Sigmoid colon (tissue), 7 donors: ENCODE data around the gene LILRB2. TPM values are rescaled to one million over a fixed set of nuclear protein-coding genes. Genes with fewer than 3 reads are reported as not detected.
A peak's percentile ranks its signal among the peaks of the same experiment; 100 is the strongest.
"Not testable (repeated sequence)": the region's sequence is repeated elsewhere in the genome, so short reads cannot be mapped to it uniquely, and the experiment has no call there.

ENCODE experiments used
- DNase-seq: peaks from one replicate; pipeline ENCODE4 v3.0.0-alpha.2; 2019
- H3K27ac ChIP-seq, 4 donors: fragments of 200-600 bp; sonication (generic); one replicate each; pipeline ENCODE4 v1.5.1; 2016 to 2019; ENCODE audit warnings: mild to moderate bottlenecking in 1 of 4
- H3K27me3 ChIP-seq, 3 donors: fragments of 200-600 bp; sonication (generic); one replicate each; pipeline ENCODE4 v1.5.1; 2019; ENCODE audit warnings: mild to moderate bottlenecking in 1 of 3
- H3K36me3 ChIP-seq, 4 donors: fragments of 200-600 bp; sonication (generic); one replicate each; pipeline ENCODE4 v1.5.1; 2016 to 2019
- H3K4me1 ChIP-seq, 4 donors: fragments of 200-600 bp; sonication (generic); one replicate each; pipeline ENCODE4 v1.5.1; 2017 to 2019
- H3K4me3 ChIP-seq, 4 donors: fragments of 200-600 bp; sonication (generic); one replicate each; pipeline ENCODE4 v1.5.1; 2017 to 2019; ENCODE audit warnings: mild to moderate bottlenecking in 2 of 4, moderate library complexity in 1 of 4
- H3K9me3 ChIP-seq, 4 donors: fragments of 200-600 bp in 3 of 4; sonication (generic) in 3 of 4; one replicate each; pipeline versions ENCODE4 v1.5.1 to v1.6.1; 2013 to 2019
- EP300 ChIP-seq, 4 donors: sonication (generic); formaldehyde crosslinking; IDR thresholded peaks; one replicate each; pipeline ENCODE4 v1.6.1; 2017; ENCODE audit warnings: antibody characterized with exemption in 4 of 4
- POLR2A ChIP-seq, 2 donors: fragments of 450-650 bp; IDR thresholded peaks; one replicate each; pipeline ENCODE4 v1.6.1; 2016; ENCODE audit warnings: antibody characterized with exemption in 2 of 2, mild to moderate bottlenecking in 2 of 2, moderate library complexity in 2 of 2
- POLR2AphosphoS5 ChIP-seq, 4 donors: sonication (generic); formaldehyde crosslinking; IDR thresholded peaks; one replicate each; pipeline ENCODE4 v1.6.1; 2017; ENCODE audit warnings: antibody characterized with exemption in 4 of 4
- WGBS, 2 donors: extraction: QIAGEN DNeasy Blood & Tissue Kit; methylation state at CpG; one replicate each; pipeline ENCODE4 v1.1.7; 2013; 5-methylcytosine and 5-hydroxymethylcytosine counted together
- intact Hi-C: fragments of 100-400 bp; cut with DNase I; formaldehyde crosslinking; loops from one replicate; pipeline ENCODE4 v1.15.1; 2023
- polyA plus RNA-seq, 3 donors: library from polyadenylated mRNA; stranded (reverse); fragments of 200-250 nt; gene quantifications; one replicate each; pipeline ENCODE4 v1.2.3, GENCODE V29; 2013
- small RNA-seq, 3 donors: library from RNA; depleted of rRNA; stranded (forward); fragments of <200 nt; gene quantifications; one replicate each; pipeline ENCODE3, GENCODE V24; 2016
- total RNA-seq, 4 donors: library from RNA; depleted of rRNA; stranded (reverse); fragments of >200 nt; gene quantifications; one replicate each; pipeline ENCODE4 v1.1.0, GENCODE V29; 2016
- TF ChIP-seq, protein P1 (sequence below), 4 experiments: fragments of 450-650 bp in 3 of 4; fragments of 200-600 bp in 1 of 4; IDR thresholded peaks; one replicate each; pipeline ENCODE4 v1.5.1; 2016 to 2019; ENCODE audit warnings: antibody characterized with exemption in 4 of 4, mild to moderate bottlenecking in 3 of 4, moderate library complexity in 2 of 4
- donor health status: healthy with polysubstance abuse.
- donor health status: Bipolar disorder and iron deficiency.
- donor health status: healthy.

Gene LILRB2
- total and polyA plus RNA-seq, 7 donors, result 2.4 to 5.9 (median 3.6) TPM

DNA sequence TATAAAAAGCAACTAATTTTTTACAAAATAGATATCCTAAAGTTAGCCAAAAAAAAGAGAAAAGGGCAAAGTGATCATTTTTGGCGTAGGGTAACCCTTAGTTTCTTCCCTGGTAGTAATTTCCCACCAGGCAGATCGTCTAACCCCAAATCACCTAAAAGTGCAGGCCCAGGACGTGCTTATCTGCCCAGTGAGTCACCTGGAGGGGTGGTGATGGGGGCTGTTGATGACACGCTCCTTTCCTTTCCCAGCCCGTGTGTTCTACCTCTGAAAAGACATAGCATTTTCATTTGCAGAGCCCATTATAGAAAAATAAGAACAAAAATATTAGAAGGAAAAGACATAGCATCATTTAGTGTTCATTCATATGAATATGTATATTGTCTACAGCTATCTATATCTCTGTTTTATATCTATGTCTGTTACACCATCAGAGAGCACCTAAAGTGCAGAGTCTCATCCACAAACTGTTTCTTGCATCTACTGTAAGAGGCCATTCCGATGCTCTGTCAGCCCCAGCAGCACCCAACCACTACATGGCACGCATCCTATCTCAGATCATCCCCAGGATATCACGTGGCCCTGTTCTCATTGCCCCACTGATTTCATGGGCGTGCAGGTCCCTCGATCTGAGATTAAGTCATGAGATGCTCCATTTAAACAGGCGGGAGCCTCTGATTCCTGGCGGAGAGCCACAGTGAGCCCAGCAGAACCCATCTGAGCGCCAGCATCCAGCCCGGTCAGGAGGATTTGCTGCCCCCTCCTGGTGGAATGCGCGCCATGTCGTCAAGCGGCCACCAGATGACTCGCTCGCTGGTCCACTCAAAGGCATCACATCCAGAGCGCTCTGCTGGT, 49.6 kb downstream of the LILRB2 start:
- Histone ChIP-seq H3K36me3 (no peaks in the 10 kb centered on the region), H3K27ac (no peak overlapping the region), H3K4me1 (no peaks in the 10 kb centered on the region), H3K4me3 (no peak overlapping the region), H3K9me3 (no peaks in the 10 kb centered on the region), H3K27me3 (peaks cover 0 to 14% (median 7%) of the 10 kb centered on the region in 3 donors)
- intact Hi-C loops, result loop anchor here (1.0 to 5.0 kb wide), 2 partner anchors 44 to 63 kb away; partner anchors contain the start of gene MBOAT7
- 17 to 24% methylated on average over 21 of the region's 21 CpGs for WGBS, 2 donors
- peak in 1 of 4 donors; percentile 33 for TF ChIP-seq POLR2AphosphoS5 (IDR thresholded peaks at IDR 0.05)
- no peak for TF ChIP-seq POLR2A (IDR thresholded peaks at IDR 0.05)
- no peak for TF ChIP-seq EP300 (IDR thresholded peaks at IDR 0.05)
- TF ChIP-seq, protein P1, sequence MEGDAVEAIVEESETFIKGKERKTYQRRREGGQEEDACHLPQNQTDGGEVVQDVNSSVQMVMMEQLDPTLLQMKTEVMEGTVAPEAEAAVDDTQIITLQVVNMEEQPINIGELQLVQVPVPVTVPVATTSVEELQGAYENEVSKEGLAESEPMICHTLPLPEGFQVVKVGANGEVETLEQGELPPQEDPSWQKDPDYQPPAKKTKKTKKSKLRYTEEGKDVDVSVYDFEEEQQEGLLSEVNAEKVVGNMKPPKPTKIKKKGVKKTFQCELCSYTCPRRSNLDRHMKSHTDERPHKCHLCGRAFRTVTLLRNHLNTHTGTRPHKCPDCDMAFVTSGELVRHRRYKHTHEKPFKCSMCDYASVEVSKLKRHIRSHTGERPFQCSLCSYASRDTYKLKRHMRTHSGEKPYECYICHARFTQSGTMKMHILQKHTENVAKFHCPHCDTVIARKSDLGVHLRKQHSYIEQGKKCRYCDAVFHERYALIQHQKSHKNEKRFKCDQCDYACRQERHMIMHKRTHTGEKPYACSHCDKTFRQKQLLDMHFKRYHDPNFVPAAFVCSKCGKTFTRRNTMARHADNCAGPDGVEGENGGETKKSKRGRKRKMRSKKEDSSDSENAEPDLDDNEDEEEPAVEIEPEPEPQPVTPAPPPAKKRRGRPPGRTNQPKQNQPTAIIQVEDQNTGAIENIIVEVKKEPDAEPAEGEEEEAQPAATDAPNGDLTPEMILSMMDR (IDR thresholded peaks at IDR 0.05), result peak; percentile 76 to 89 (median 82)
- DNase-seq, result peak; percentile 92

DNA sequence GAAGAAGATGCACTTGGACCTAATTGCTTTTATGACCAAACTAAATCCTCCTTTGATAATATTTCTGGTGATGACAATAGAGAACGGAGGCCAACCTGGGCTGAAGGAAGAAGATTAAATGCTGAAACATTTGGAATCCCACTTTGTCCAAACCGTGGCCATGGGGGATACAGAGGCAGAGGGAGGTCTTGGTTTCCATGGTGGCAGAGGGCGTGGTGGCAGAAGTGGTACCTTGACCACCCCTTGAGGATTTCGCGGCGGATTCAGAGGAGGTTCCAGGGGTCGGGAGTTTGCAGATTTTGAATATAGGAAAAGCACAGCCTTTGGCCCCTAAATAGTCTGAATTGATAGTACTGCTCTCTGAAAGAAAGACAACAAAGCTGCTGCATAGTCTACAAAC, 50.9 kb downstream of the LILRB2 start:
- WGBS, 2 donors, result 82 to 90% methylated on average over 7 of the region's 7 CpGs
- H3K27ac ChIP-seq, result no peak overlapping the region
- H3K4me1 ChIP-seq, result no peaks in the 10 kb centered on the region
- no peak overlapping the region for H3K4me3 ChIP-seq
- no peaks in the 10 kb centered on the region for H3K36me3 ChIP-seq
- intact Hi-C loops, result loop anchor here (5.0 kb wide), 1 partner anchor 43 kb away; the partner anchor contains the start of gene MBOAT7
- peak; percentile 20 for DNase-seq
- H3K9me3 ChIP-seq, result no peaks in the 10 kb centered on the region
- TF ChIP-seq EP300 (IDR thresholded peaks at IDR 0.05), result no peak
- peaks cover 0 to 14% (median 7%) of the 10 kb centered on the region in 3 donors for H3K27me3 ChIP-seq

DNA sequence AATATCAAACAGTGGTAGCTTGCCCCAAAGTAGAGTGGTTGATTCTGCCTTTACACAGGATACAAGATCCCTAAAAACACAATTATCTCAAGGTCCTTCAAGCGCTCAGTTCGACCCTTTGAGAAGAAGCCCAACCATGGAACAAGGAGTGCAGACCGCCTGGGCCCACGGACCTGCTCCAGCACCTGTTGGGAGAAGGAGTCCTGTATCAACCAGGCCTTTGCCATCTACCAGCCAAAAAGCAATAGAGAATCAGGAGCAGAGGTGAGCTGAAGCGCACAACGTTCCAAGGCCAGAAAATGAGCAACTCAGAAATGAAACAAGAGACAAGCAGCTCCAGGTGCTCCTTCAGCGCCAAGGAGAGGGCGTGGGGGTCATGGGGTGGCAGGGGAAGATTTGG, 51.8 kb downstream of the LILRB2 start:
- Histone ChIP-seq H3K4me3 (no peak overlapping the region), H3K4me1 (no peaks in the 10 kb centered on the region), H3K9me3 (no peaks in the 10 kb centered on the region), H3K27me3 (peaks cover 0 to 14% (median 7%) of the 10 kb centered on the region in 3 donors), H3K27ac (no peak overlapping the region), H3K36me3 (no peaks in the 10 kb centered on the region)
- peak; percentile 13 for DNase-seq
- WGBS, 2 donors, result 88 to 93% methylated on average over 8 of the region's 8 CpGs
- intact Hi-C loops, result no loop called here
- TF ChIP-seq POLR2A (IDR thresholded peaks at IDR 0.05), result no peak
- TF ChIP-seq, protein P1 (IDR thresholded peaks at IDR 0.05), result no peak

DNA sequence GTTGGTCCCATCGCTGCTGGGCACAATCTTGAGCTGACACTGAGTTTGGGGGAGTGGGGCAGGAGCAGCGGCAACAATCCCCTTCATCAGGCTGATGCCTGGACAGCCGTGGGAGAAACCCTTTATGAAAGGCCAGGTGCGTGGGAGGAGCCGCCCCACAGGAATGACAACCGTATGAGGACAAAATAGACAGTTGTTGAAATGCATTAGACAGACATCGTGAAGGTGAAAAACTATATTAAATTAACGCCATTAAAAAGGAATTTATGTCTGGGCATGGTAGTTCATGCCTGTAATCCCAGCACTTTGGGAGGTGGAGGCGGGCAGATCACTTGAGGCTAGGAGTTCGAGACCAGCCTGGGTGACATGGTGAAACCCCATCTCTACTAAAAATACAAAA, 56.3 kb downstream of the LILRB2 start:
- H3K36me3 ChIP-seq, H3K9me3 ChIP-seq, intact Hi-C loops, H3K4me3 ChIP-seq, H3K4me1 ChIP-seq, H3K27ac ChIP-seq: not testable (repeated sequence)
- peak; percentile 20 for DNase-seq
- peaks cover 0 to 22% (median 6%) of the 10 kb centered on the region in 3 donors for H3K27me3 ChIP-seq
- WGBS, 2 donors, result 58 to 83% methylated on average over 10 of the region's 10 CpGs

DNA sequence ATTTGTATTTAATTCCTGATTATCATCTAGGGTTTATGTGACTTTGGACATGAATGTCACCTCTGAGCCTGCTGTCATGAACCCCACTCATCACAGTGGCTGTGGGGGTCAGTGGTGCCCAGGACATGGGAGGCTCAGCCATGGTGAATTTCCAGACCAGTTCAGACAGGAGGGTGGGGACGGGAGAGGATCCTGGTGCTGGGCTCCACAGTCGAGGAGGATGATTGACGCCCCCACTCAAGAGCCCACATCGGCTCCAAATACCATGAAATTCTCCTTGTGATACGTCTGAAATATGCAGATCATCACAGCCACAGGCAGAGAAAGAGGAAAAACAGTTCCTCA, 57.0 kb downstream of the LILRB2 start:
- not testable (repeated sequence) for H3K27ac ChIP-seq, H3K4me1 ChIP-seq, H3K36me3 ChIP-seq, H3K9me3 ChIP-seq, H3K4me3 ChIP-seq
- DNase-seq, result peak; percentile 46
- 58 to 62% methylated on average over 5 of the region's 5 CpGs for WGBS, 2 donors
- intact Hi-C loops, result loop anchor here (2.0 kb wide), 1 partner anchor 23 kb away; no protein-coding TSS in a partner anchor
- peaks cover 0 to 22% (median 6%) of the 10 kb centered on the region in 3 donors for H3K27me3 ChIP-seq

Small RNAs within 50 kb of the gene (small RNA-seq; reads per million reads assigned to genes)
- gene AC245884.12, result 0 reads per million in 3 donors
- 0 reads per million in 3 donors for gene MIR4752
- gene RNU6-1307P, result 0 reads per million in 3 donors

Other genes starting within 250 kb of the LILRB2 start
- not detected for gene VSTM1, start 217.2 kb downstream of the LILRB2 start, total RNA-seq
- gene VSTM1, start 217.2 kb downstream of the LILRB2 start, polyA plus RNA-seq, result not detected
- not detected for gene TARM1, start 199.7 kb downstream of the LILRB2 start, total RNA-seq
- gene TARM1, start 199.7 kb downstream of the LILRB2 start, polyA plus RNA-seq, result not detected
- 1 to 10 TPM in 2 of 4 donors, not detected in 2; 3.0 to 3.1 TPM for gene OSCAR, start 180.3 kb downstream of the LILRB2 start, total RNA-seq
- gene OSCAR, start 180.3 kb downstream of the LILRB2 start, polyA plus RNA-seq, result 1 to 10 TPM in 1 of 3 donors, under 1 TPM in 1, not detected in 1; 0.93 to 4.2 TPM
- 10 to 100 TPM; 18.8 to 32.4 (median 20.2) TPM for gene NDUFA3, start 178.3 kb downstream of the LILRB2 start, total RNA-seq
- 100 to 1,000 TPM; 151 to 207 (median 184) TPM for gene NDUFA3, start 178.3 kb downstream of the LILRB2 start, polyA plus RNA-seq
- 10 to 100 TPM; 18.2 to 24.7 (median 20.4) TPM for gene TFPT, start 165.5 kb downstream of the LILRB2 start, total RNA-seq
- gene TFPT, start 165.5 kb downstream of the LILRB2 start, polyA plus RNA-seq, result 10 to 100 TPM; 22.2 to 28.6 (median 25.2) TPM
- gene PRPF31, start 165.4 kb downstream of the LILRB2 start, total RNA-seq, result 10 to 100 TPM; 48.7 to 53.5 (median 51.5) TPM
- 10 to 100 TPM; 25.0 to 60.9 (median 36.6) TPM for gene PRPF31, start 165.4 kb downstream of the LILRB2 start, polyA plus RNA-seq
- gene CNOT3, start 143.3 kb downstream of the LILRB2 start, total RNA-seq, result 10 to 100 TPM; 11.8 to 31.5 (median 21.2) TPM
- gene CNOT3, start 143.3 kb downstream of the LILRB2 start, polyA plus RNA-seq, result 10 to 100 TPM; 15.5 to 32.9 (median 19.8) TPM
- 1 to 10 TPM; 7.8 to 10.0 (median 8.7) TPM for gene LENG1, start 121.4 kb downstream of the LILRB2 start, total RNA-seq
- 10 to 100 TPM in 1 of 3 donors, 1 to 10 TPM in 2; 8.4 to 11.5 (median 8.6) TPM for gene LENG1, start 121.4 kb downstream of the LILRB2 start, polyA plus RNA-seq
- gene TMC4, start 108.0 kb downstream of the LILRB2 start, total RNA-seq, result 1 to 10 TPM in 1 of 4 donors, under 1 TPM in 1, not detected in 2; 0.66 to 1.4 TPM
- 10 to 100 TPM; 13.9 to 55.4 (median 25.2) TPM for gene TMC4, start 108.0 kb downstream of the LILRB2 start, polyA plus RNA-seq
- gene MBOAT7, start 91.5 kb downstream of the LILRB2 start, total RNA-seq, result 10 to 100 TPM; 20.1 to 49.7 (median 31.0) TPM
- gene MBOAT7, start 91.5 kb downstream of the LILRB2 start, polyA plus RNA-seq, result 10 to 100 TPM; 15.0 to 79.7 (median 16.0) TPM
- 10 to 100 TPM; 41.5 to 80.9 (median 53.2) TPM for gene TSEN34, start 89.8 kb downstream of the LILRB2 start, total RNA-seq
- 10 to 100 TPM; 47.3 to 61.9 (median 52.5) TPM for gene TSEN34, start 89.8 kb downstream of the LILRB2 start, polyA plus RNA-seq
- 1,000 to 10,000 TPM; 2,139 to 2,970 (median 2,693) TPM for gene RPS9, start 80.3 kb downstream of the LILRB2 start, total RNA-seq
- 1,000 to 10,000 TPM; 3,254 to 5,599 (median 3,699) TPM for gene RPS9, start 80.3 kb downstream of the LILRB2 start, polyA plus RNA-seq
- 10 to 100 TPM; 12.5 to 19.3 (median 16.8) TPM for gene LILRB3, start 58.1 kb downstream of the LILRB2 start, total RNA-seq
- gene LILRB3, start 58.1 kb downstream of the LILRB2 start, polyA plus RNA-seq, result 1 to 10 TPM; 4.2 to 7.2 (median 4.9) TPM
- 1 to 10 TPM; 1.8 to 3.2 (median 2.3) TPM for gene LILRA6, start 38.3 kb downstream of the LILRB2 start, total RNA-seq
- gene LILRA6, start 38.3 kb downstream of the LILRB2 start, polyA plus RNA-seq, result 1 to 10 TPM; 1.2 to 2.3 (median 1.5) TPM
- 10 to 100 TPM in 3 of 4 donors, 1 to 10 TPM in 1; 8.4 to 23.5 (median 11.7) TPM for gene LILRB5, start 23.8 kb downstream of the LILRB2 start, total RNA-seq
- 10 to 100 TPM in 1 of 3 donors, 1 to 10 TPM in 2; 2.2 to 27.0 (median 4.2) TPM for gene LILRB5, start 23.8 kb downstream of the LILRB2 start, polyA plus RNA-seq
- 1 to 10 TPM in 3 of 4 donors, not detected in 1; 2.0 to 6.7 (median 2.5) TPM for gene LILRA5, start 32.1 kb upstream of the LILRB2 start, total RNA-seq
- gene LILRA5, start 32.1 kb upstream of the LILRB2 start, polyA plus RNA-seq, result 10 to 100 TPM in 1 of 3 donors, 1 to 10 TPM in 2; 5.1 to 14.6 (median 6.0) TPM
- gene LILRA4, start 58.1 kb upstream of the LILRB2 start, total RNA-seq, result under 1 TPM in 1 of 4 donors, not detected in 3; 0.36 TPM
- 1 to 10 TPM in 2 of 3 donors, under 1 TPM in 1; 0.92 to 3.9 (median 3.0) TPM for gene LILRA4, start 58.1 kb upstream of the LILRB2 start, polyA plus RNA-seq
- gene LAIR1, start 83.8 kb upstream of the LILRB2 start, total RNA-seq, result 10 to 100 TPM in 3 of 4 donors, 1 to 10 TPM in 1; 4.4 to 18.9 (median 14.4) TPM
- gene LAIR1, start 83.8 kb upstream of the LILRB2 start, polyA plus RNA-seq, result 10 to 100 TPM in 2 of 3 donors, 1 to 10 TPM in 1; 6.6 to 34.6 (median 13.4) TPM
- gene TTYH1, start 134.4 kb upstream of the LILRB2 start, total RNA-seq, result 1 to 10 TPM; 2.5 to 5.4 (median 3.7) TPM
- gene TTYH1, start 134.4 kb upstream of the LILRB2 start, polyA plus RNA-seq, result 1 to 10 TPM in 2 of 3 donors, under 1 TPM in 1; 0.23 to 2.2 (median 1.8) TPM
- 100 to 1,000 TPM in 2 of 4 donors, 10 to 100 TPM in 2; 59.1 to 286 (median 107) TPM for gene LENG8, start 168.1 kb upstream of the LILRB2 start, total RNA-seq
- 100 to 1,000 TPM in 1 of 3 donors, 10 to 100 TPM in 2; 13.6 to 148 (median 18.0) TPM for gene LENG8, start 168.1 kb upstream of the LILRB2 start, polyA plus RNA-seq
- gene LENG9, start 182.7 kb upstream of the LILRB2 start, total RNA-seq, result 1 to 10 TPM; 2.5 to 7.8 (median 3.6) TPM
- gene LENG9, start 182.7 kb upstream of the LILRB2 start, polyA plus RNA-seq, result 10 to 100 TPM in 2 of 3 donors, 1 to 10 TPM in 1; 8.1 to 14.8 (median 13.2) TPM
- 10 to 100 TPM; 12.1 to 16.6 (median 13.1) TPM for gene CDC42EP5, start 192.2 kb upstream of the LILRB2 start, total RNA-seq
- 100 to 1,000 TPM; 171 to 529 (median 348) TPM for gene CDC42EP5, start 192.2 kb upstream of the LILRB2 start, polyA plus RNA-seq
- gene LAIR2, start 221.7 kb upstream of the LILRB2 start, total RNA-seq, result not detected
- gene LAIR2, start 221.7 kb upstream of the LILRB2 start, polyA plus RNA-seq, result 1 to 10 TPM in 1 of 3 donors, not detected in 2; 1.9 TPM